C4-2B (cell line): Measurements from ENCODE around the gene JAKMIP3.
A peak's percentile ranks its signal among the peaks of the same experiment; 100 is the strongest.

Source experiments
- H3K27ac ChIP-seq: fragments of 450-650 bp; 2 replicates; pipeline ENCODE4 v1.5.1; 2017
- CTCF ChIP-seq: fragments of 450-650 bp; conservative IDR thresholded peaks from 2 replicates; pipeline ENCODE4 v1.5.1; 2017; ENCODE audit warnings: mild to moderate bottlenecking
- ZFX ChIP-seq: fragments of 450-650 bp; IDR thresholded peaks from 2 replicates; pipeline ENCODE4 v1.6.1; 2017

JAKMIP3 gene

GRCh38 chr10:132095403-132096113 is 29.8 kb downstream of the JAKMIP3 start:
- peak overlapping the region; percentile 40 for H3K27ac ChIP-seq
- TF ChIP-seq ZFX (no peak), CTCF (no peak)

GRCh38 chr10:132096223-132096622 is 30.5 kb downstream of the JAKMIP3 start:
- TF ChIP-seq ZFX (no peak), CTCF (no peak)
- peak overlapping the region; percentile 40; the same call in 1 of the 2 replicates for H3K27ac ChIP-seq

- peak overlapping the region; percentile 40; the same call in 1 of the 2 replicates for H3K27ac ChIP-seq
Observed at GRCh38 chr10:132096863-132097478, 31.2 kb downstream of the JAKMIP3 start.

GRCh38 chr10:132097609-132098377 is 32.0 kb downstream of the JAKMIP3 start:
- H3K27ac ChIP-seq = no peak overlapping the region
- TF ChIP-seq ZFX (no peak), CTCF (no peak)

More at GRCh38 chr10:132096863-132097478, 31.2 kb downstream of the JAKMIP3 start:
- TF ChIP-seq CTCF = no peak

- TF ChIP-seq ZFX = no peak
- TF ChIP-seq CTCF = no peak
- H3K27ac ChIP-seq = no peak overlapping the region
Observed at GRCh38 chr10:132098539-132099388, 33.0 kb downstream of the JAKMIP3 start.

- H3K27ac ChIP-seq = no peak overlapping the region
- no peak for TF ChIP-seq ZFX
- TF ChIP-seq CTCF = no peak
Observed at GRCh38 chr10:132099389-132100090, 33.8 kb downstream of the JAKMIP3 start.
